Liver (tissue), 9 donors: ENCODE results near the gene KLHDC7B. TPM values are rescaled to one million over a fixed set of nuclear protein-coding genes. Genes with fewer than 3 reads are reported as not detected.
"Not testable (repeated sequence)": the region's sequence is repeated elsewhere in the genome, so short reads cannot be mapped to it uniquely, and the experiment has no call there.

Experiments used
- DNase-seq: peaks from one replicate; pipeline ENCODE4 v3.0.0-alpha.2; 2017; ENCODE audit warnings: low spot score
- H3K27ac ChIP-seq, 2 donors: one replicate each; pipeline ENCODE4 v1.7.0; 2013; ENCODE audit warnings: inconsistent platforms in 2 of 2, low read length in 2 of 2, control low read depth in 1 of 2, low read depth in 1 of 2, mild to moderate bottlenecking in 1 of 2
- H3K27me3 ChIP-seq, 4 donors: one replicate each; pipeline versions ENCODE4 v1.6.1 to v1.7.0; 2013; ENCODE audit warnings: low read length in 3 of 4, inconsistent platforms in 1 of 4, mild to moderate bottlenecking in 1 of 4, moderate library complexity in 1 of 4; ENCODE audit not compliant: control insufficient read depth in 4 of 4, insufficient read depth in 4 of 4
- H3K36me3 ChIP-seq, 4 donors: one replicate each; pipeline versions ENCODE4 v1.6.1 to v1.7.0; 2013; ENCODE audit warnings: low read length in 3 of 4, mild to moderate bottlenecking in 3 of 4, low read depth in 1 of 4, moderate library complexity in 1 of 4; ENCODE audit not compliant: control insufficient read depth in 4 of 4, insufficient read depth in 3 of 4
- H3K4me1 ChIP-seq, 4 donors: one replicate each; pipeline versions ENCODE4 v1.6.1 to v1.7.0; 2013; ENCODE audit warnings: low read length in 3 of 4, mild to moderate bottlenecking in 3 of 4, moderate library complexity in 1 of 4; ENCODE audit not compliant: control insufficient read depth in 4 of 4, insufficient read depth in 4 of 4
- H3K4me3 ChIP-seq, 3 donors: one replicate each; pipeline versions ENCODE4 v1.6.1 to v1.7.0; 2013; ENCODE audit warnings: low read length in 3 of 3, control low read depth in 1 of 3, low read depth in 1 of 3, mild to moderate bottlenecking in 1 of 3
- H3K9ac ChIP-seq, 2 donors: one replicate each; pipeline ENCODE4 v1.7.0; 2013; ENCODE audit warnings: low read length in 2 of 2, mild to moderate bottlenecking in 2 of 2, moderate library complexity in 2 of 2, control low read depth in 1 of 2, low read depth in 1 of 2
- H3K9me3 ChIP-seq, 4 donors: one replicate each; pipeline versions ENCODE4 v1.6.1 to v1.7.0; 2013; ENCODE audit warnings: low read length in 3 of 4; ENCODE audit not compliant: control insufficient read depth in 4 of 4
- CTCF ChIP-seq: fragments of 150-350 bp; IDR thresholded peaks from 2 replicates; pipeline ENCODE4 v1.5.1; 2017; ENCODE audit warnings: improper control_type of control experiment, low read depth, low read length; ENCODE audit not compliant: missing input control
- EGR1 ChIP-seq, 2 donors: IDR thresholded peaks; 2 replicates each; pipeline ENCODE4 v1.6.1; 2016 to 2018; ENCODE audit warnings: antibody characterized with exemption in 2 of 2, low read depth in 2 of 2
- FOXA1 ChIP-seq: IDR thresholded peaks from 2 replicates; pipeline ENCODE4 v1.6.1; 2016; ENCODE audit warnings: antibody characterized with exemption
- FOXA2 ChIP-seq: IDR thresholded peaks from 2 replicates; pipeline ENCODE4 v1.6.1; 2016; ENCODE audit warnings: antibody characterized with exemption
- GABPA ChIP-seq, 2 donors: IDR thresholded peaks in 1 of 2; conservative IDR thresholded peaks in 1 of 2; 2 replicates each; pipeline ENCODE4 v1.6.1; 2016; ENCODE audit warnings: antibody characterized with exemption in 2 of 2, mild to moderate bottlenecking in 1 of 2, moderate library complexity in 1 of 2
- HNF4A ChIP-seq, 2 donors: conservative IDR thresholded peaks; 2 replicates each; pipeline ENCODE4 v1.6.1; 2016; ENCODE audit warnings: antibody characterized with exemption in 2 of 2, mild to moderate bottlenecking in 2 of 2
- HNF4G ChIP-seq: IDR thresholded peaks from 2 replicates; pipeline ENCODE4 v1.6.1; 2016; ENCODE audit warnings: antibody characterized with exemption
- JUND ChIP-seq, 2 donors: IDR thresholded peaks; 2 replicates each; pipeline ENCODE4 v1.6.1; 2016; ENCODE audit warnings: antibody characterized with exemption in 2 of 2
- MAX ChIP-seq: IDR thresholded peaks from 2 replicates; pipeline ENCODE4 v1.6.1; 2016; ENCODE audit warnings: antibody characterized with exemption
- NR2F2 ChIP-seq: IDR thresholded peaks from 2 replicates; pipeline ENCODE4 v1.6.1; 2016; ENCODE audit warnings: antibody characterized with exemption
- RAD21 ChIP-seq, 2 donors: IDR thresholded peaks; 2 replicates each; pipeline ENCODE4 v1.6.1; 2016; ENCODE audit warnings: antibody characterized with exemption in 2 of 2, mild to moderate bottlenecking in 2 of 2
- REST ChIP-seq: IDR thresholded peaks from 2 replicates; pipeline ENCODE4 v1.6.1; 2016; ENCODE audit warnings: antibody characterized with exemption, mild to moderate bottlenecking
- SP1 ChIP-seq: IDR thresholded peaks from 2 replicates; pipeline ENCODE4 v1.6.1; 2018; ENCODE audit warnings: antibody characterized with exemption, mild to moderate bottlenecking
- TAF1 ChIP-seq: conservative IDR thresholded peaks from 2 replicates; pipeline ENCODE4 v1.6.1; 2016; ENCODE audit warnings: antibody characterized with exemption, mild to moderate bottlenecking
- YY1 ChIP-seq: IDR thresholded peaks from 2 replicates; pipeline ENCODE4 v1.6.1; 2016; ENCODE audit warnings: antibody characterized with exemption, mild to moderate bottlenecking
- WGBS: extraction: QIAGEN DNeasy Blood & Tissue Kit; methylation state at CpG from one replicate; pipeline ENCODE4 v1.1.7; 2013; 5-methylcytosine and 5-hydroxymethylcytosine counted together
- polyA plus RNA-seq, 2 donors: library from polyadenylated mRNA; stranded (reverse) in 1 of 2; unstranded in 1 of 2; fragments of 200-250 nt in 1 of 2; fragments of >200 nt in 1 of 2; fragmentation: Nextera tagmentation in 1 of 2; extraction: Ambion mirVana in 1 of 2; gene quantifications; one replicate each; pipeline versions ENCODE4 v1.2.1 to v1.2.3, GENCODE V29; 2013 to 2015
- total RNA-seq, 2 donors: library from RNA; depleted of rRNA; stranded (reverse); fragments of >200 nt; gene quantifications; one replicate each; pipeline ENCODE4 v1.2.3, GENCODE V29; 2014
- TF ChIP-seq, protein P1 (sequence below): IDR thresholded peaks from 2 replicates; pipeline ENCODE4 v1.6.1; 2016; ENCODE audit warnings: antibody characterized with exemption
- TF ChIP-seq, protein P2 (sequence below): IDR thresholded peaks from 2 replicates; pipeline ENCODE4 v1.6.1; 2016; ENCODE audit warnings: antibody characterized with exemption
- donor health status: healthy.
- donor health status: healthy.
- donor health status: healthy.
- donor health status: healthy.
- donor health status: healthy.

The KLHDC7B gene
- total and polyA plus RNA-seq, 4 donors = 0.08 to 0.16 (median 0.08) TPM; not detected in 1

DNA sequence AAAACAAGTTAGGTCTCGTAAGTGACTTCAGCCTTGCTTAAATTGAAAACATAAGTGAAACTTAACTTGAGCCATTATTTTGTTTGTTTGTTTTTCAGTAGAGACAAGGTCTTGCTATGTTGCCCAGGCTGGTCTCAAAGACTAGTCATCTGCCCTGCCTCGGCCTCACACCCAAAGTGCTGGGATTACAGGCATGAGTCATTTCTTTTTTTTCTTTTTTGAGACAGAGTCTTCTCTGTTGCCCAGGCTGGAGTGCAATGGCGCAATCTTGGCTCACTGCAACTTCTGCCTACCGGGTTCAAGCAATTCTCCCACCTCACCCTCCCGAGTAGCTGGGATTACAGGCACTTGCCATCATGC is 4.1 kb upstream of the KLHDC7B start:
- TF ChIP-seq JUND (IDR thresholded peaks at IDR 0.05) (peak; percentile 31 to 55), HNF4A (conservative IDR thresholded peaks at IDR 0.05) (peak in 1 of 2 donors; percentile 9)
- Histone ChIP-seq H3K27ac (peak overlapping the region; percentile 96 to 100), H3K4me1 (peaks cover 0 to 18% (median 5%) of the 10 kb centered on the region in 4 donors)
- 68% methylated on average over 5 of the region's 5 CpGs for WGBS
- not testable (repeated sequence) for H3K9me3 ChIP-seq, DNase-seq, H3K4me3 ChIP-seq, H3K9ac ChIP-seq, H3K36me3 ChIP-seq, H3K27me3 ChIP-seq

DNA sequence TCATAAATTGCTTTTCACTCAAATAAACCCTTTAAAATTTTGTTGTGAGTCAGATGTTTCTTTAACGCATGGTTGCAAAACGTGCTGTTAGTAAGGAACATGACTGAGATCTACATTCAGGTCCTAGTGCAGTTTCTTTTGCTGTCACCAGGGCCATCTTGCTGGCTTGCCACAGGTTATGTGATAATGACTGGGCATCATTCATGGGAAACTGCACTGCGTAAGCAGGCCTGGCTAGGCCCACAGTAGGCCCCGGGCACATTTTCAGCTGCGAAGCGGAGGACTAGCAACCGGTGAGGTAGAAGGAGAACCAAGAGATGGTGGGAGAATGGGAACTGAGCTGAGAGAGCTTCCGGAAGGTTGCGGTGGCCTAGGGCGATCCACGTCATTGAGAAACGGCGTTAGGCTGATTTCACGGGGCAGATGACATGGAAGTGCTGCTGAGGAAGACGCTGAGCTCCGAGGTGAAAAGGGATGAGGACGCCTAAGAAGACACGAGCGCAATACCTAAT is 3.2 kb upstream of the KLHDC7B start:
- 90% methylated on average over 19 of the region's 19 CpGs for WGBS
- Histone ChIP-seq H3K9ac (no peak overlapping the region), H3K9me3 (no peaks in the 10 kb centered on the region), H3K4me1 (peaks cover 0 to 18% (median 5%) of the 10 kb centered on the region in 4 donors), H3K4me3 (no peak overlapping the region), H3K36me3 (no peaks in the 10 kb centered on the region), H3K27ac (peak overlapping the region; percentile 96 to 100), H3K27me3 (no peaks in the 10 kb centered on the region)
- no peak for DNase-seq
- TF ChIP-seq CTCF (peak; percentile 19), EGR1 (IDR thresholded peaks at IDR 0.05; ENCODE audit: low read depth in 2 of 2) (no peak)

DNA sequence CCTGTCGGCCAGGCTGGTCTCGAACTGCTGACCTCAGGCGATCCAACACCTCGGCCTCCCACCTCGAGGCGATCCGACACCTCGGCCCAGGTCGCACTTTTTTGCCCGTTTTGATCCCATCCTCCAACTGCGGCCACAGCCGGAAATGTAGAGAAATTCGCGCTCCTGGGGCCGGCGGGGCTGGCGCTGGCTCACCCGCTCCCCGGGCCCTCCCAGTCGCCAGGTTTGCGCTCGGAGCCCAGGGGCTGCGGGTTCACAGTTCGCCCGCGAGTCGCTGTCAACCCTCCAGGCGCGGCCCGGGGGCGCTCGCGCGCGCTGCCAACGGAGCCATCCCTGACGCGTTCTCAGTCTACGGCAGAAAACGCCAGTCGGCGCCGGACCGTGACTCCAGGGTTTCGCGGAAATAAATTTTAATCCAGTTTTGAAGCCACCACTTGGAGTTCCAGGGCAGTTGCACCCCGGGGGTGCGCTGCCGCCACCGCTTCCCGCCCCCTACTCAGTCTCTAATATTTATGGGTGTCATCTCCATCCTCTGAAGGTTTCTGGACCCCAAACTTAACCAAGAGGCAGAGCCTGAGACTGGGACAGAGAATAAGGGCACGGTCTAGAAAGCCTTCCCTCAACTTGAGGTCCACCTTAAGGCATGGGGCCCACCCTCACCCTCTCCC is 1.5 kb upstream of the KLHDC7B start:
- Histone ChIP-seq H3K4me1 (peaks cover 0 to 18% (median 8%) of the 10 kb centered on the region in 4 donors), H3K36me3 (no peaks in the 10 kb centered on the region), H3K27me3 (no peaks in the 10 kb centered on the region), H3K4me3 (peak overlapping the region in 1 of 3 donors; percentile 21), H3K9ac (peak overlapping the region in 1 of 2 donors; percentile 66), H3K27ac (peak overlapping the region; percentile 65 to 71), H3K9me3 (no peaks in the 10 kb centered on the region)
- DNase-seq = peak; percentile 74
- WGBS = 8% methylated on average over 52 of the region's 52 CpGs
- TF ChIP-seq GABPA (IDR thresholded peaks at IDR 0.05 in 1 of 2, conservative IDR thresholded peaks at IDR 0.05 in 1 of 2) (no peak), JUND (IDR thresholded peaks at IDR 0.05) (no peak), RAD21 (IDR thresholded peaks at IDR 0.05) (peak in 1 of 2 donors; percentile 67), HNF4G (no peak), REST (no peak), TAF1 (no peak), CTCF (peak; percentile 47), HNF4A (conservative IDR thresholded peaks at IDR 0.05) (peak; percentile 26), MAX (no peak), NR2F2 (no peak), FOXA1 (no peak), SP1 (peak; percentile 45), EGR1 (IDR thresholded peaks at IDR 0.05; ENCODE audit: low read depth in 2 of 2) (no peak), YY1 (peak; percentile 48), FOXA2 (no peak)
- TF ChIP-seq, protein P1, sequence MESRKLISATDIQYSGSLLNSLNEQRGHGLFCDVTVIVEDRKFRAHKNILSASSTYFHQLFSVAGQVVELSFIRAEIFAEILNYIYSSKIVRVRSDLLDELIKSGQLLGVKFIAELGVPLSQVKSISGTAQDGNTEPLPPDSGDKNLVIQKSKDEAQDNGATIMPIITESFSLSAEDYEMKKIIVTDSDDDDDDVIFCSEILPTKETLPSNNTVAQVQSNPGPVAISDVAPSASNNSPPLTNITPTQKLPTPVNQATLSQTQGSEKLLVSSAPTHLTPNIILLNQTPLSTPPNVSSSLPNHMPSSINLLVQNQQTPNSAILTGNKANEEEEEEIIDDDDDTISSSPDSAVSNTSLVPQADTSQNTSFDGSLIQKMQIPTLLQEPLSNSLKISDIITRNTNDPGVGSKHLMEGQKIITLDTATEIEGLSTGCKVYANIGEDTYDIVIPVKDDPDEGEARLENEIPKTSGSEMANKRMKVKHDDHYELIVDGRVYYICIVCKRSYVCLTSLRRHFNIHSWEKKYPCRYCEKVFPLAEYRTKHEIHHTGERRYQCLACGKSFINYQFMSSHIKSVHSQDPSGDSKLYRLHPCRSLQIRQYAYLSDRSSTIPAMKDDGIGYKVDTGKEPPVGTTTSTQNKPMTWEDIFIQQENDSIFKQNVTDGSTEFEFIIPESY = no peak
- TF ChIP-seq, protein P2, sequence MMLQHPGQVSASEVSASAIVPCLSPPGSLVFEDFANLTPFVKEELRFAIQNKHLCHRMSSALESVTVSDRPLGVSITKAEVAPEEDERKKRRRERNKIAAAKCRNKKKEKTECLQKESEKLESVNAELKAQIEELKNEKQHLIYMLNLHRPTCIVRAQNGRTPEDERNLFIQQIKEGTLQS = no peak
